Fibroblast of lung (primary cell): ENCODE measurements around the gene IL21R. TPM values are rescaled to one million over a fixed set of nuclear protein-coding genes. Genes with fewer than 3 reads are reported as not detected.
A peak's percentile ranks its signal among the peaks of the same experiment; 100 is the strongest.

Experiments
- DNase-seq, 2 donors: peaks; one replicate each; pipeline versions ENCODE4 v3.0.0 to v3.0.0-alpha.2; 2010; ENCODE audit warnings: low read depth in 2 of 2
- H2AFZ ChIP-seq: 2 replicates; pipeline ENCODE4 v1.5.1; 2012; ENCODE audit warnings: low read length, control low read depth, inconsistent platforms
- H3K27ac ChIP-seq: 2 replicates; pipeline ENCODE4 v1.5.1; 2011; ENCODE audit warnings: low read length, control low read depth; ENCODE audit not compliant: insufficient read depth
- H3K27me3 ChIP-seq: 2 replicates; pipeline ENCODE4 v1.5.1; 2011; ENCODE audit warnings: mild to moderate bottlenecking, low read length; ENCODE audit not compliant: control insufficient read depth, insufficient read depth
- H3K36me3 ChIP-seq: 2 replicates; pipeline ENCODE4 v1.5.1; 2011; ENCODE audit warnings: low read length; ENCODE audit not compliant: control insufficient read depth, insufficient read depth
- H3K4me1 ChIP-seq: 2 replicates; pipeline ENCODE4 v1.5.1; 2011; ENCODE audit warnings: low read length; ENCODE audit not compliant: control insufficient read depth, insufficient read depth; ENCODE audit errors: extremely low read depth
- H3K4me2 ChIP-seq: 2 replicates; pipeline ENCODE4 v1.5.1; 2011; ENCODE audit warnings: low read length, control low read depth; ENCODE audit not compliant: insufficient read depth; ENCODE audit errors: extremely low read depth
- H3K4me3 ChIP-seq, 4 experiments: fragments of 200-600 bp in 1 of 4; sonication (generic) in 1 of 4; replicated peaks in 1 of 4; 2 replicates each; pipeline ENCODE4 v1.5.1; 2011 to 2016; ENCODE audit warnings: low read length in 4 of 4, low read depth in 3 of 4, mild to moderate bottlenecking in 3 of 4, control low read depth in 2 of 4, inconsistent platforms in 1 of 4, mixed read lengths in 1 of 4; ENCODE audit not compliant: insufficient read depth in 1 of 4; ENCODE audit errors: control extremely low read depth in 1 of 4
- H3K79me2 ChIP-seq: 2 replicates; pipeline ENCODE4 v1.5.1; 2012; ENCODE audit warnings: mild to moderate bottlenecking, low read length, inconsistent platforms; ENCODE audit not compliant: control insufficient read depth, insufficient read depth
- H3K9ac ChIP-seq: 2 replicates; pipeline ENCODE4 v1.5.1; 2011; ENCODE audit warnings: mild to moderate bottlenecking, low read length, control low read depth; ENCODE audit not compliant: insufficient read depth
- H3K9me3 ChIP-seq: 2 replicates; pipeline ENCODE4 v1.5.1; 2012; ENCODE audit warnings: low read depth, low read length; ENCODE audit not compliant: control insufficient read depth, insufficient read depth
- H4K20me1 ChIP-seq: 2 replicates; pipeline ENCODE4 v1.5.1; 2011; ENCODE audit warnings: low read length; ENCODE audit not compliant: control insufficient read depth, insufficient read depth; ENCODE audit errors: extremely low read depth
- EZH2 ChIP-seq: IDR thresholded peaks from 2 replicates; pipeline ENCODE4 v1.5.1; 2012; ENCODE audit warnings: low read length, control low read depth, mild to moderate bottlenecking; ENCODE audit errors: missing control alignments
- polyA minus RNA-seq: library from RNA; depleted of rRNA, polyadenylated mRNA; stranded (reverse); fragments of >200 nt; gene quantifications from 2 replicates; pipeline ENCODE4 v1.2.3, GENCODE V29; 2011; ENCODE audit warnings: low replicate concordance
- polyA plus RNA-seq, 2 donors: library from polyadenylated mRNA; depleted of rRNA in 1 of 2; stranded (reverse) in 1 of 2; unstranded in 1 of 2; fragments of >200 nt; gene quantifications; 2 replicates each; pipeline ENCODE4 v1.2.1, GENCODE V29; 2011 to 2012; ENCODE audit warnings: missing spikeins in 1 of 2
- total RNA-seq: library from RNA; depleted of rRNA; stranded (reverse); fragments of >200 nt; gene quantifications from 2 replicates; pipeline ENCODE4 v1.2.1, GENCODE V29; 2014
- TF ChIP-seq, protein P1 (sequence below), 2 donors: IDR thresholded peaks in 1 of 2; conservative IDR thresholded peaks in 1 of 2; 1 replicate in 1 of 2; 2 replicates in 1 of 2; pipeline ENCODE4 v1.5.1; 2011 to 2012; ENCODE audit warnings: low read length in 2 of 2, control low read depth in 1 of 2, inconsistent platforms in 1 of 2, low read depth in 1 of 2, mild to moderate bottlenecking in 1 of 2

IL21R gene
- total RNA-seq (1.8 and 7.4 TPM in 2 replicates), polyA plus RNA-seq (0.87 and 0.95 TPM in 2 replicates), polyA minus RNA-seq (1.5 and 4.9 TPM in 2 replicates)
- 0.86 and 1.7 TPM in 2 replicates for polyA plus RNA-seq (2012)

DNA sequence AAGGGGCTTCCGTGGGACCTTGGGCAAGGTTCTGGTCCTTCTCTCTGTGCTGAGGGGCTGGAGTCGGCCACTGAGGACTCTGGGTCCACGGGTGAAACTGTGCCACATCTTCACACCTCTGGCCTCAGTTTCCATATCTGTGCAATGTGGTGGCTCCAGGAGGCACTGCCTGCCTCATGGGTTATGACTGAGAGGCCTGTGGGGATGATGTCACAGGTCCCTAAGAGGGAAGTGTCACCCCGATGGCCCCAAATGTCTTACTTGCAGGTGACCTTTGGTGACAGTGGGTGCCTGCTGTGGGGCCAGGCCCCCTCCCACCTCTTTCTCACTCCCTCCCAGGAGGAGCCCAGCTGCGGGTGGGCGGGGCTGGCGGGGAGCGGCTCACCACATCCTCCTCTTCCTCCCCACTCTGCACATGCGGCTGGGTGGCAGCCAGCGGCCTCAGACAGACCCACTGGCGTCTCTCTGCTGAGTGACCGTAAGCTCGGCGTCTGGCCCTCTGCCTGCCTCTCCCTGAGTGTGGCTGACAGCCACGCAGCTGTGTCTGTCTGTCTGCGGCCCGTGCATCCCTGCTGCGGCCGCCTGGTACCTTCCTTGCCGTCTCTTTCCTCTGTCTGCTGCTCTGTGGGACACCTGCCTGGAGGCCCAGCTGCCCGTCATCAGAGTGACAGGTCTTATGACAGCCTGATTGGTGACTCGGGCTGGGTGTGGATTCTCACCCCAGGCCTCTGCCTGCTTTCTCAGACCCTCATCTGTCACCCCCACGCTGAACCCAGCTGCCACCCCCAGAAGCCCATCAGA lies at the start of gene IL21R:
Gene IL21R (plus strand): TSS at position 407 of the 801 bp plus-strand sequence. CDS start 27,898 bp downstream, outside the sequence.
- Histone ChIP-seq H3K4me3 (no peak within 1 kb of the TSS), H3K27me3 (peaks cover 2% of the 10 kb centered on the region), H3K27ac (no peak within 1 kb of the TSS), H2AFZ (peak within 1 kb of the TSS; percentile 9), H3K4me2 (peak within 1 kb of the TSS; percentile 40), H3K9me3 (no peaks in the 10 kb centered on the region), H3K36me3 (no peaks in the 10 kb centered on the region), H3K4me1 (peaks cover 9% of the 10 kb centered on the region), H4K20me1 (no peaks in the 10 kb centered on the region), H3K79me2 (no peaks in the 10 kb centered on the region), H3K9ac (no peak within 1 kb of the TSS)
- TF ChIP-seq EZH2, result no peak
- TF ChIP-seq, protein P1, sequence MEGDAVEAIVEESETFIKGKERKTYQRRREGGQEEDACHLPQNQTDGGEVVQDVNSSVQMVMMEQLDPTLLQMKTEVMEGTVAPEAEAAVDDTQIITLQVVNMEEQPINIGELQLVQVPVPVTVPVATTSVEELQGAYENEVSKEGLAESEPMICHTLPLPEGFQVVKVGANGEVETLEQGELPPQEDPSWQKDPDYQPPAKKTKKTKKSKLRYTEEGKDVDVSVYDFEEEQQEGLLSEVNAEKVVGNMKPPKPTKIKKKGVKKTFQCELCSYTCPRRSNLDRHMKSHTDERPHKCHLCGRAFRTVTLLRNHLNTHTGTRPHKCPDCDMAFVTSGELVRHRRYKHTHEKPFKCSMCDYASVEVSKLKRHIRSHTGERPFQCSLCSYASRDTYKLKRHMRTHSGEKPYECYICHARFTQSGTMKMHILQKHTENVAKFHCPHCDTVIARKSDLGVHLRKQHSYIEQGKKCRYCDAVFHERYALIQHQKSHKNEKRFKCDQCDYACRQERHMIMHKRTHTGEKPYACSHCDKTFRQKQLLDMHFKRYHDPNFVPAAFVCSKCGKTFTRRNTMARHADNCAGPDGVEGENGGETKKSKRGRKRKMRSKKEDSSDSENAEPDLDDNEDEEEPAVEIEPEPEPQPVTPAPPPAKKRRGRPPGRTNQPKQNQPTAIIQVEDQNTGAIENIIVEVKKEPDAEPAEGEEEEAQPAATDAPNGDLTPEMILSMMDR (conservative IDR thresholded peaks at IDR 0.05 in 1 of 2, IDR thresholded peaks at IDR 0.05 in 1 of 2; ENCODE audit: low read depth in 1 of 2, low read length in 2 of 2), result no peak
- DNase-seq, result peak; percentile 44 to 80

DNA sequence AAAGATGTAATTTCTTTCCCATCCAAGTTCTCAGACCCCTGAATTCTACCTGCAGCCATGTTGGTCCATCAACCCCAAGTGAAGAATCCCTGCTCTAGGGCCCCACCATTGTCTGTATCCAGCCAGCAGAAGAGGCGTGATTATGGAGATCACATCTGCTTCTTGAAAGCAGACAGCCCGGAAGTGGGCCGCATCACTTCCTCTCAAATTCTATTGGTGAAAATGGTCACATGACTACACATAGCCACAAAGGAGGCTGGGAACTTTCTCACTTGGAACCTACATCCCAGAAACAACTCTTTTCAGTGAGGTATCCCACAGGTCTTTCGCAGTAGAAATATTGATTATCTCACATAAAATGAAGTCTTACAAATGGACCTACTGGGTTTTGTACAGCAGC lies 48.1 kb upstream of the IL21R start:
- H3K4me1 ChIP-seq, result no peaks in the 10 kb centered on the region
- H3K4me2 ChIP-seq, result no peak overlapping the region
- peaks cover 6% of the 10 kb centered on the region for H3K36me3 ChIP-seq
- no peaks in the 10 kb centered on the region for H3K79me2 ChIP-seq
- no peak overlapping the region for H3K4me3 ChIP-seq
- H2AFZ ChIP-seq, result no peak overlapping the region
- H3K27ac ChIP-seq, result no peak overlapping the region
- no peak for DNase-seq
- H3K27me3 ChIP-seq, result no peaks in the 10 kb centered on the region
- TF ChIP-seq, protein P1 (conservative IDR thresholded peaks at IDR 0.05 in 1 of 2, IDR thresholded peaks at IDR 0.05 in 1 of 2; ENCODE audit: low read depth in 1 of 2, low read length in 2 of 2), result no peak
- no peak for TF ChIP-seq EZH2
- H4K20me1 ChIP-seq, result no peaks in the 10 kb centered on the region
- no peak overlapping the region for H3K9ac ChIP-seq
- no peaks in the 10 kb centered on the region for H3K9me3 ChIP-seq

DNA sequence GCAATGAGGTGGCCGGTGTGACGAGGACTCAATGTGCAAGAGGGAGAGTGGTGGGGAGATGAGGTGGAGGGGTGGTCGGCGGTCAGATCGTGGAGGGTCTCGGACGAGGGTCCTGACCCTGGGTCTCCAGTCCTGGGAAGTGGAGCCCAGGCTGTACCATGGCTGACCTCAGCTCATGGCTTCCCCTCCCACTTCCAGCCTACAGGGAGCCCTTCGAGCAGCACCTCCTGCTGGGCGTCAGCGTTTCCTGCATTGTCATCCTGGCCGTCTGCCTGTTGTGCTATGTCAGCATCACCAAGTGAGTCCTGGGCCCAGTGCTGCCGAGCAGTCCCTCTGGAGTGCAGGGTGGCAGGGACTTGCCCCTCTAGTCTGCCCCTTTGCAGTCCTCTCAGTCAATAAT lies 46.4 kb upstream of the IL21R start:
- no peaks in the 10 kb centered on the region for H3K27me3 ChIP-seq
- no peaks in the 10 kb centered on the region for H3K4me1 ChIP-seq
- H3K27ac ChIP-seq, result no peak overlapping the region
- DNase-seq, result peak; percentile 17 to 39
- no peaks in the 10 kb centered on the region for H3K9me3 ChIP-seq
- H3K9ac ChIP-seq, result no peak overlapping the region
- H3K36me3 ChIP-seq, result peaks cover 6% of the 10 kb centered on the region
- H3K4me2 ChIP-seq, result no peak overlapping the region
- no peaks in the 10 kb centered on the region for H4K20me1 ChIP-seq
- no peak overlapping the region for H3K4me3 ChIP-seq
- no peak for TF ChIP-seq EZH2
- TF ChIP-seq, protein P1 (conservative IDR thresholded peaks at IDR 0.05 in 1 of 2, IDR thresholded peaks at IDR 0.05 in 1 of 2; ENCODE audit: low read depth in 1 of 2, low read length in 2 of 2), result peak; percentile 7 to 46
- H3K79me2 ChIP-seq, result no peaks in the 10 kb centered on the region
- no peak overlapping the region for H2AFZ ChIP-seq
